Activated CD8-positive, alpha-beta T cell treated with anti-CD3 and anti-CD28 coated beads for 36 hours (primary cell): Measurements from ENCODE around the gene SMARCD2. TPM values are rescaled to one million over a fixed set of nuclear protein-coding genes. Genes with fewer than 3 reads are reported as not detected.

Experiments
- ATAC-seq: fragments of 200-7000 bp; cut with Tn5 transposase; one replicate; pipeline ENCODE4 v1.10.0; 2021; ENCODE audit warnings: mild to moderate bottlenecking, moderate library complexity
- CTCF ChIA-PET: fragments of 350-600 bp; sonication (Branson Sonifier 250); formaldehyde crosslinking; loops from one replicate; lab custom pipeline; 2021; ENCODE audit warnings: antibody characterized with exemption; lab: Charles Lee
- POLR2A ChIA-PET: fragments of 350-600 bp; sonication (Branson Sonifier 250); formaldehyde crosslinking; loops from one replicate; lab custom pipeline; 2021; ENCODE audit warnings: antibody characterized with exemption; lab: Charles Lee
- DNase-seq: peaks from one replicate; pipeline ENCODE4 v3.0.0-alpha.2; 2020
- H3K27ac Mint-ChIP-seq: one replicate; pipeline ENCODE4 v1.8.0; 2021; ENCODE audit warnings: mild to moderate bottlenecking, mixed read lengths
- H3K27me3 Mint-ChIP-seq: one replicate; pipeline ENCODE4 v1.8.0; 2021; ENCODE audit warnings: mixed read lengths
- H3K36me3 Mint-ChIP-seq: one replicate; pipeline ENCODE4 v1.8.0; 2021; ENCODE audit warnings: low read depth, mixed read lengths
- H3K4me1 Mint-ChIP-seq: one replicate; pipeline ENCODE4 v1.8.0; 2021; ENCODE audit warnings: low read depth, mixed read lengths
- H3K4me3 Mint-ChIP-seq: one replicate; pipeline ENCODE4 v1.8.0; 2021; ENCODE audit warnings: mild to moderate bottlenecking, moderate library complexity, mixed read lengths
- H3K9me3 Mint-ChIP-seq: one replicate; pipeline ENCODE4 v1.8.0; 2021; ENCODE audit warnings: mixed read lengths
- CTCF ChIP-seq: fragments of 200-600 bp; IDR thresholded peaks from one replicate; pipeline ENCODE4 v1.8.0; 2022; ENCODE audit warnings: antibody characterized with exemption, mild to moderate bottlenecking
- intact Hi-C: fragments of 100-400 bp; cut with micrococcal nuclease; formaldehyde crosslinking; loops from one replicate; pipeline ENCODE4 v1.10.0; 2022
- total RNA-seq, 2 experiments: library from RNA; stranded (reverse); gene quantifications; one replicate each; pipeline ENCODE4 v1.2.3, GENCODE V29; 2021

SMARCD2 gene
- total RNA-seq, 2 experiments from 2014 or later: 99.4 to 103 TPM

GRCh38 chr17:63792055-63792729 lies 50.3 kb downstream of the SMARCD2 start:
- H3K4me1 Mint-ChIP-seq: no peaks in the 10 kb centered on the region
- POLR2A ChIA-PET: interaction anchor here (1.0 to 2.4 kb wide), 3 partner anchors 11 to 240 kb away, joined by 3 to 8 read pairs (median 3); partner anchors contain the start of genes CCDC47 and DDX42
- H3K27ac Mint-ChIP-seq: peak overlapping the region; percentile 67
- no peak overlapping the region for H3K4me3 Mint-ChIP-seq
- CTCF ChIA-PET: interaction anchor here (0.9 kb wide), 1 partner anchor 11 kb away, joined by 3 read pairs; no protein-coding TSS in a partner anchor
- DNase-seq (no peak), ATAC-seq (no peak)
- no peak for TF ChIP-seq CTCF
- H3K36me3 Mint-ChIP-seq: peaks cover 42% of the 10 kb centered on the region
- no peaks in the 10 kb centered on the region for H3K9me3 Mint-ChIP-seq
- intact Hi-C loops: no loop called here
- H3K27me3 Mint-ChIP-seq: no peaks in the 10 kb centered on the region

GRCh38 chr17:63790057-63790456 lies 52.4 kb downstream of the SMARCD2 start:
- no peak overlapping the region for H3K4me3 Mint-ChIP-seq
- no peaks in the 10 kb centered on the region for H3K9me3 Mint-ChIP-seq
- ATAC-seq (no peak), DNase-seq (no peak)
- POLR2A ChIA-PET: interaction anchor here (1.2 to 2.4 kb wide), 3 partner anchors 14 to 40 kb away, joined by 3 to 8 read pairs (median 6); partner anchors contain the start of genes CCDC47 and DDX42
- H3K27ac Mint-ChIP-seq: no peak overlapping the region
- H3K27me3 Mint-ChIP-seq: no peaks in the 10 kb centered on the region
- no peak for TF ChIP-seq CTCF
- CTCF ChIA-PET: interaction anchor here (1.9 to 2.4 kb wide), 2 partner anchors 8 to 15 kb away, joined by 5 to 6 read pairs; no protein-coding TSS in a partner anchor
- peaks cover 37% of the 10 kb centered on the region for H3K36me3 Mint-ChIP-seq
- peaks cover 2% of the 10 kb centered on the region for H3K4me1 Mint-ChIP-seq
- intact Hi-C loops: no loop called here

GRCh38 chr17:63786971-63787711 lies 55.3 kb downstream of the SMARCD2 start:
- POLR2A ChIA-PET: interaction anchor here (0.9 to 1.2 kb wide), 3 partner anchors 13 to 43 kb away, joined by 3 to 7 read pairs (median 4); partner anchors contain the start of genes CCDC47 and DDX42
- ATAC-seq (no peak), DNase-seq (no peak)
- no peak overlapping the region for H3K27ac Mint-ChIP-seq
- CTCF ChIA-PET: interaction anchor here (1.7 kb wide), 1 partner anchor 12 kb away, joined by 4 read pairs; no protein-coding TSS in a partner anchor
- no peak for TF ChIP-seq CTCF
- H3K27me3 Mint-ChIP-seq: no peaks in the 10 kb centered on the region
- H3K4me3 Mint-ChIP-seq: no peak overlapping the region
- intact Hi-C loops: no loop called here
- peaks cover 17% of the 10 kb centered on the region for H3K36me3 Mint-ChIP-seq
- peaks cover 20% of the 10 kb centered on the region for H3K4me1 Mint-ChIP-seq
- H3K9me3 Mint-ChIP-seq: no peaks in the 10 kb centered on the region

- no peak for TF ChIP-seq CTCF
- Mint-ChIP-seq H3K4me3 (no peak overlapping the region), H3K9me3 (no peaks in the 10 kb centered on the region), H3K27me3 (no peaks in the 10 kb centered on the region), H3K4me1 (peaks cover 24% of the 10 kb centered on the region), H3K27ac (no peak overlapping the region), H3K36me3 (peaks cover 17% of the 10 kb centered on the region)
- DNase-seq (no peak), ATAC-seq (no peak)
- ChIA-PET POLR2A (interaction anchor here (1.1 to 1.2 kb wide), 2 partner anchors 12 to 44 kb away, joined by 4 to 7 read pairs; partner anchors contain the start of genes CCDC47 and DDX42), CTCF (interaction anchor here (1.0 to 1.7 kb wide), 2 partner anchors 13 to 76 kb away, joined by 3 to 4 read pairs; no protein-coding TSS in a partner anchor)
- intact Hi-C loops: no loop called here
Measured at GRCh38 chr17:63786117-63786516, 56.4 kb downstream of the SMARCD2 start.
